ENCODE results near the gene AGFG2.
A peak's percentile ranks its signal among the peaks of the same experiment; 100 is the strongest.

DNA sequence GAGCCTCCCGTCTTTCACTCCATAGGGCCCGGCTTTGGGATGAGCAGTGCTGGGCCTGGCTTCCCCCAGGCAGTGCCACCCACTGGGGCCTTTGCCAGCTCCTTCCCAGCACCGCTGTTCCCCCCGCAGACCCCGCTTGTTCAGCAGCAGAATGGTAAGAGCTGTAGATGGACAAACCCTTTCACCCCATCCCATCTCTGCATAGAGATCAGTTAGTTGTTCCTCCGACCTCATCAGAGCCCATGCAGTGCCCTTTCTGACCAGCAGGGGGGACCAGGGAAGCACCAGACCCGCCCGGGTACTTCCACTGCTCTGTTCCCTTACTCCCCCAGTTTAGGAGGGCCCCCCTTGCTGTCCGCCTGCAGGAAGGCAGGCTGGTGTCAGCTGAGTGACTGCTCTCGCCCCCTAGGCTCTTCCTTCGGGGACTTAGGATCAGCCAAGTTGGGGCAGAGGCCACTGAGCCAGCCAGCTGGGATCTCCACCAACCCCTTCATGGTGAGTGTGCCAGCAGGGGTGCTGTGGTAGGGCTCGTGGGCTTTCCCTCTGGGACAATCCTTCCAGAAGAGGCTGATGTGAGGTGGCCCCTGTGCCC, 24.9 kb downstream of the AGFG2 start:
- TF ChIP-seq, protein P1, sequence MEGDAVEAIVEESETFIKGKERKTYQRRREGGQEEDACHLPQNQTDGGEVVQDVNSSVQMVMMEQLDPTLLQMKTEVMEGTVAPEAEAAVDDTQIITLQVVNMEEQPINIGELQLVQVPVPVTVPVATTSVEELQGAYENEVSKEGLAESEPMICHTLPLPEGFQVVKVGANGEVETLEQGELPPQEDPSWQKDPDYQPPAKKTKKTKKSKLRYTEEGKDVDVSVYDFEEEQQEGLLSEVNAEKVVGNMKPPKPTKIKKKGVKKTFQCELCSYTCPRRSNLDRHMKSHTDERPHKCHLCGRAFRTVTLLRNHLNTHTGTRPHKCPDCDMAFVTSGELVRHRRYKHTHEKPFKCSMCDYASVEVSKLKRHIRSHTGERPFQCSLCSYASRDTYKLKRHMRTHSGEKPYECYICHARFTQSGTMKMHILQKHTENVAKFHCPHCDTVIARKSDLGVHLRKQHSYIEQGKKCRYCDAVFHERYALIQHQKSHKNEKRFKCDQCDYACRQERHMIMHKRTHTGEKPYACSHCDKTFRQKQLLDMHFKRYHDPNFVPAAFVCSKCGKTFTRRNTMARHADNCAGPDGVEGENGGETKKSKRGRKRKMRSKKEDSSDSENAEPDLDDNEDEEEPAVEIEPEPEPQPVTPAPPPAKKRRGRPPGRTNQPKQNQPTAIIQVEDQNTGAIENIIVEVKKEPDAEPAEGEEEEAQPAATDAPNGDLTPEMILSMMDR (IDR thresholded peaks at IDR 0.05): peak; percentile 83 to 96 (median 92)
- TF ChIP-seq POLR2A (IDR thresholded peaks at IDR 0.05): no peak
